Measurements from ENCODE around the gene PLA2R1. TPM values are rescaled to one million over a fixed set of nuclear protein-coding genes. Genes with fewer than 3 reads are reported as not detected.

The PLA2R1 gene
- total RNA-seq, 1 experiment from 2014 or later: not detected

DNA sequence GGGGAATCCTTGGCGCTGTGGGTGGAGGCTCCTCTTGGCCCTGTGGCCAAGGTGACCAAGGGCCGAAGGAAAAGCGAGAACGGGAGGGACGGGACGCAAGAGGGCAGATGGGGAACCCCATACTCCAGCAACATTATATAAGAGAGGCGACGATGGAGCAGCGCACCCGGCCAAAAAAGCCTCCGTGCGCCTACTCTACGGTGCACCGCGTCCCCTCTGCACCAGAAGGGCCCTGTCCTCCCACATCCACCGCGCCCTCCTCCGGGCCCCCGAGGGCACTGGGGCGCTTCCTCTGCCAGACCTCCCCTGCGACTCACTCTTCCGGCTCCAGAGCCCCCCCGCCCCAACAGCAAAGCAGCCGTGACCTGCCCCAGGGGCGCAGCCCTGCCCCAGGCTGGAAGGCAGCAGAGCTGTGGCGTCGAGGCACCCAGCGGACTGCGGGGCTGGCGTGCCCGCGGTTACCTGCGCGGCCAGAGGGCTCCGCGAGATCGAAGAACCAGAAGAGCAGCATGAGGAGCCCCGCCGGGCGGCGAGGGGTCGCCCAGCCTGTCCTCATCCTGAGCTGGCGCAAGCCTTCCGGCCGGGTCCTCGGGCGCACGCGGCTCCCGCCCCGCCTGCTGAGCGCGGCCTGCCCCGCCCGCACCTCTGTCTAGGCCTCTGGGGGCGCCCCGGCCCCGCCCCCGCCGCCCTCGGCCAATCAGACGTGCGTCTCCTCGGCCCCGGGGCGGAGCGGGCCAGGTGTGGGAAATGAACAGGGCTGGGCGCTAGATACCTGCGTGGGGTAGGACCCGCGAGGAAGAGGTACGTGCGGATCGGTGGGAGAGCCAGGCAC, 158.1 kb downstream of the PLA2R1 start, which contains the start of gene LY75:
TSS of gene LY75 (minus strand) at position 630 of the 832 bp plus-strand sequence.
- Histone ChIP-seq H3K4me3 (ENCODE audit: low read depth, low read length, poor library complexity, severe bottlenecking) (peak within 1 kb of the TSS; percentile 39), H3K27me3 (replicated peaks; ENCODE audit: insufficient read depth, low read depth, low read length, poor library complexity) (peaks cover 75% of the 10 kb centered on the region), H3K36me3 (ENCODE audit: insufficient read depth, low read length, poor library complexity, severe bottlenecking) (no peaks in the 10 kb centered on the region), H3K27ac (ENCODE audit: low read depth, low read length, poor library complexity, severe bottlenecking) (no peak within 1 kb of the TSS), H3K9me3 (ENCODE audit: low read depth, low read length, poor library complexity, severe bottlenecking) (no peaks in the 10 kb centered on the region), H3K4me1 (ENCODE audit: insufficient read depth, low read length, poor library complexity, severe bottlenecking) (peaks cover 7% of the 10 kb centered on the region)
- CTCF ChIA-PET: no interaction called here
- no TSS peak for BruUV-seq (replicated peaks)
- POLR2A ChIA-PET (ENCODE audit: low non-redundant PET): no interaction called here
- no peak for DNase-seq (ENCODE audit: low spot score)
- peak; percentile 33 for TF ChIP-seq EZH2 (IDR thresholded peaks at IDR 0.05; ENCODE audit: borderline replicate concordance, low read depth, low read length, poor library complexity, severe bottlenecking)
- TF ChIP-seq, protein P1, sequence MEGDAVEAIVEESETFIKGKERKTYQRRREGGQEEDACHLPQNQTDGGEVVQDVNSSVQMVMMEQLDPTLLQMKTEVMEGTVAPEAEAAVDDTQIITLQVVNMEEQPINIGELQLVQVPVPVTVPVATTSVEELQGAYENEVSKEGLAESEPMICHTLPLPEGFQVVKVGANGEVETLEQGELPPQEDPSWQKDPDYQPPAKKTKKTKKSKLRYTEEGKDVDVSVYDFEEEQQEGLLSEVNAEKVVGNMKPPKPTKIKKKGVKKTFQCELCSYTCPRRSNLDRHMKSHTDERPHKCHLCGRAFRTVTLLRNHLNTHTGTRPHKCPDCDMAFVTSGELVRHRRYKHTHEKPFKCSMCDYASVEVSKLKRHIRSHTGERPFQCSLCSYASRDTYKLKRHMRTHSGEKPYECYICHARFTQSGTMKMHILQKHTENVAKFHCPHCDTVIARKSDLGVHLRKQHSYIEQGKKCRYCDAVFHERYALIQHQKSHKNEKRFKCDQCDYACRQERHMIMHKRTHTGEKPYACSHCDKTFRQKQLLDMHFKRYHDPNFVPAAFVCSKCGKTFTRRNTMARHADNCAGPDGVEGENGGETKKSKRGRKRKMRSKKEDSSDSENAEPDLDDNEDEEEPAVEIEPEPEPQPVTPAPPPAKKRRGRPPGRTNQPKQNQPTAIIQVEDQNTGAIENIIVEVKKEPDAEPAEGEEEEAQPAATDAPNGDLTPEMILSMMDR (conservative IDR thresholded peaks at IDR 0.05; ENCODE audit: low read depth, low read length): no peak
- intact Hi-C loops (cut with micrococcal nuclease; ENCODE audit: unreplicated experiment): no loop called here

DNA sequence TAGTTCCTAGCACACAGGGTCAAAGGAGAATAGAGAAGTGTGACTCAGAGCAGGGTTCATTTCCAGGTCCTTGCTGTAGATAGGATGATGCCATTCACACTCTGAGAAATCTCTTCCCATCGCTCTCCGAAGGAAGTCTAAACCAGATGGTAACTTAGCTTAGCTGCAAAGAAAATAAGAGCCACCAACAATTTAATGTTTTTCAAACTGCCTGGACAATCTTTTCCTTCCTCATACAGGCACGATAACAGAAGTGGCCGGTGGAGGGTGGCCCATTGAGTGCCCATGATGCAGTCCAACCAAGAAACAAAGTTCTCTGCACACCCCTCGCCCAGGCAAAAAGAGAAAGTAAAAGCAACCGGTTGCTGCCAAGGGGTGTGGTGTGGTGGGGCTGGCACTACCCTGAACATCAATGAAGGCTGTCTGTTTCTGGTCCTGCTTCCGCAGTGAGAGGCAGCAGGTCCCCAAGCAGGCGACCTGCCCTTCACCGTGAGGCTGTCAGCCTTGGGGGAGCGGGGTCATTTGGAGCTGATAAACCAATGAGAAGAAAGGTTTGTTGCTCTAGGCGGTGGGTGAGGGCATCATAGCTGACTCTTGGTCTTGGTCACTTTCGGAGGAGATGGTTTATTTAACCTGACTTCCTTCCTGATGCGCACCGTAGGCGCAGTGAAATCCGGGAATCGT, 158.8 kb downstream of the PLA2R1 start:
- H3K27ac ChIP-seq (ENCODE audit: low read depth, low read length, poor library complexity, severe bottlenecking): no peak overlapping the region
- H3K4me1 ChIP-seq (ENCODE audit: insufficient read depth, low read length, poor library complexity, severe bottlenecking): peaks cover 7% of the 10 kb centered on the region
- TF ChIP-seq, protein P1 (conservative IDR thresholded peaks at IDR 0.05; ENCODE audit: low read depth, low read length): no peak
- TF ChIP-seq EZH2 (IDR thresholded peaks at IDR 0.05; ENCODE audit: borderline replicate concordance, low read depth, low read length, poor library complexity, severe bottlenecking): no peak
- CTCF ChIA-PET: no interaction called here
- no peaks in the 10 kb centered on the region for H3K36me3 ChIP-seq (ENCODE audit: insufficient read depth, low read length, poor library complexity, severe bottlenecking)
- H3K9me3 ChIP-seq (ENCODE audit: low read depth, low read length, poor library complexity, severe bottlenecking): no peaks in the 10 kb centered on the region
- intact Hi-C loops (cut with micrococcal nuclease; ENCODE audit: unreplicated experiment): no loop called here
- peak; percentile 21 for DNase-seq (ENCODE audit: low spot score)
- no TSS peak for BruUV-seq (replicated peaks)
- H3K27me3 ChIP-seq (replicated peaks; ENCODE audit: insufficient read depth, low read depth, low read length, poor library complexity): peaks cover 68% of the 10 kb centered on the region
- POLR2A ChIA-PET (ENCODE audit: low non-redundant PET): no interaction called here
- peak overlapping the region; percentile 39 for H3K4me3 ChIP-seq (ENCODE audit: low read depth, low read length, poor library complexity, severe bottlenecking)

DNA sequence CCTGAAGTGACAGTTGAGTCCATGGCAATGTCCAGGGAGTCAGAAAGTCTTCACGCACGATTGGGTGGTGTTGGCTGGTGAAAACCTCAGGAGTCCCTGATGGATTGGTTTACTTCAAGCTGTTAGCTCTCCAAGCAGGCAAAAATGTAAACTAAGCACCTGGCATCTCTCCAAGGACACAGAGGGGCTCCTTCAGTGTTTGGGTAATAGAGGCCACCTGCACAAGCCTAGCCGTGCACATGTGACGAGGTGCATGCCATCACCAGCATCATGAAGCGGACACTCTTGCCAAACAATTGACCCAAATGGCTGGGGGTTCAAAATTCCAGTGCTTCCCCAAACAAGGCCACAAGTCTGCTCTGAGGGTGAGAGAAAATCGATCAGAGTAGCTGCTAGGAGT, 159.7 kb downstream of the PLA2R1 start:
- intact Hi-C loops (cut with micrococcal nuclease; ENCODE audit: unreplicated experiment): no loop called here
- H3K27ac ChIP-seq (ENCODE audit: low read depth, low read length, poor library complexity, severe bottlenecking): no peak overlapping the region
- H3K4me3 ChIP-seq (ENCODE audit: low read depth, low read length, poor library complexity, severe bottlenecking): no peak overlapping the region
- BruUV-seq (replicated peaks): no TSS peak
- no peaks in the 10 kb centered on the region for H3K36me3 ChIP-seq (ENCODE audit: insufficient read depth, low read length, poor library complexity, severe bottlenecking)
- ChIA-PET CTCF (no interaction called here), POLR2A (ENCODE audit: low non-redundant PET) (no interaction called here)
- TF ChIP-seq EZH2 (IDR thresholded peaks at IDR 0.05; ENCODE audit: borderline replicate concordance, low read depth, low read length, poor library complexity, severe bottlenecking): no peak
- TF ChIP-seq, protein P1 (conservative IDR thresholded peaks at IDR 0.05; ENCODE audit: low read depth, low read length): no peak
- no peaks in the 10 kb centered on the region for H3K9me3 ChIP-seq (ENCODE audit: low read depth, low read length, poor library complexity, severe bottlenecking)
- peaks cover 59% of the 10 kb centered on the region for H3K27me3 ChIP-seq (replicated peaks; ENCODE audit: insufficient read depth, low read depth, low read length, poor library complexity)
- peaks cover 8% of the 10 kb centered on the region for H3K4me1 ChIP-seq (ENCODE audit: insufficient read depth, low read length, poor library complexity, severe bottlenecking)
- no peak for DNase-seq (ENCODE audit: low spot score)
